Mesenchymal stem cell (in vitro differentiated cells and primary cell): ENCODE data around the gene FDX1.
A peak's percentile ranks its signal among the peaks of the same experiment; 100 is the strongest.

Source experiments
- DNase-seq: peaks from one replicate; pipeline ENCODE4 v3.0.0-alpha.2; 2013
- H2AFZ ChIP-seq: one replicate; pipeline ENCODE4 v1.6.1; 2013; ENCODE audit warnings: low read depth, mild to moderate bottlenecking, control low read depth, inconsistent platforms, low read length, moderate library complexity
- H2AK5ac ChIP-seq: 2 replicates; pipeline ENCODE4 v1.6.1; 2013; ENCODE audit warnings: low read length, moderate library complexity, mild to moderate bottlenecking, inconsistent platforms; ENCODE audit not compliant: severe bottlenecking
- H2BK120ac ChIP-seq: one replicate; pipeline ENCODE4 v1.6.1; 2013; ENCODE audit warnings: low read depth, mild to moderate bottlenecking, inconsistent platforms, low read length, moderate library complexity
- H2BK12ac ChIP-seq, 2 experiments: one replicate each; pipeline ENCODE4 v1.6.1; 2013; ENCODE audit warnings: inconsistent platforms in 2 of 2, low read length in 2 of 2, mild to moderate bottlenecking in 2 of 2, moderate library complexity in 2 of 2, control low read depth in 1 of 2
- H2BK15ac ChIP-seq: one replicate; pipeline ENCODE4 v1.6.1; 2013; ENCODE audit warnings: mild to moderate bottlenecking, low read depth, inconsistent platforms; ENCODE audit not compliant: poor library complexity, severe bottlenecking
- H2BK5ac ChIP-seq: 2 replicates; pipeline ENCODE4 v1.6.1; 2013; ENCODE audit warnings: low read depth, mild to moderate bottlenecking, low read length, control low read depth, inconsistent platforms; ENCODE audit not compliant: poor library complexity, severe bottlenecking
- H3K14ac ChIP-seq, 2 experiments: one replicate each; pipeline ENCODE4 v1.6.1; 2013; ENCODE audit warnings: inconsistent platforms in 2 of 2, low read length in 2 of 2, control low read depth in 1 of 2, mild to moderate bottlenecking in 1 of 2, moderate library complexity in 1 of 2
- H3K18ac ChIP-seq, 2 experiments: one replicate each; pipeline ENCODE4 v1.6.1; 2013; ENCODE audit warnings: inconsistent platforms in 2 of 2, low read length in 2 of 2, control low read depth in 1 of 2, low read depth in 1 of 2, mild to moderate bottlenecking in 1 of 2
- H3K23ac ChIP-seq, 2 experiments: one replicate each; pipeline ENCODE4 v1.6.1; 2013; ENCODE audit warnings: inconsistent platforms in 2 of 2, low read length in 2 of 2, mild to moderate bottlenecking in 2 of 2, moderate library complexity in 2 of 2, control low read depth in 1 of 2
- H3K27ac ChIP-seq: 2 replicates; pipeline ENCODE4 v1.5.1; 2013; ENCODE audit warnings: mild to moderate bottlenecking, moderate library complexity, low read length, control low read depth, inconsistent platforms; ENCODE audit not compliant: poor library complexity, severe bottlenecking
- H3K27me3 ChIP-seq, 2 experiments: 2 replicates each; pipeline versions ENCODE4 v1.6.1 to v1.7.0; 2013; ENCODE audit warnings: low read length in 2 of 2, mild to moderate bottlenecking in 2 of 2, moderate library complexity in 2 of 2, control low read depth in 1 of 2, inconsistent platforms in 1 of 2; ENCODE audit not compliant: control insufficient read depth in 1 of 2, insufficient read depth in 1 of 2
- H3K36me3 ChIP-seq, 2 experiments: 2 replicates each; pipeline versions ENCODE4 v1.6.1 to v1.7.0; 2013; ENCODE audit warnings: low read length in 2 of 2, control low read depth in 1 of 2, inconsistent platforms in 1 of 2, low read depth in 1 of 2, mild to moderate bottlenecking in 1 of 2; ENCODE audit not compliant: insufficient read depth in 2 of 2, control insufficient read depth in 1 of 2
- H3K4ac ChIP-seq, 2 experiments: one replicate each; pipeline ENCODE4 v1.6.1; 2013; ENCODE audit warnings: inconsistent platforms in 2 of 2, low read length in 2 of 2, mild to moderate bottlenecking in 2 of 2, moderate library complexity in 2 of 2, control low read depth in 1 of 2, low read depth in 1 of 2
- H3K4me1 ChIP-seq: 2 replicates; pipeline ENCODE4 v1.6.1; 2013; ENCODE audit warnings: low read depth, low read length, control low read depth; ENCODE audit not compliant: control insufficient read depth, insufficient read depth
- H3K4me2 ChIP-seq: 2 replicates; pipeline ENCODE4 v1.6.1; 2013; ENCODE audit warnings: low read length, mild to moderate bottlenecking, inconsistent platforms; ENCODE audit not compliant: poor library complexity, severe bottlenecking
- H3K4me3 ChIP-seq, 2 experiments: 2 replicates each; pipeline versions ENCODE4 v1.5.1 to v1.7.0; 2013; ENCODE audit warnings: low read length in 2 of 2, mild to moderate bottlenecking in 2 of 2, control low read depth in 1 of 2, low read depth in 1 of 2; ENCODE audit not compliant: insufficient read depth in 1 of 2
- H3K79me1 ChIP-seq: replicated peaks from 2 replicates; pipeline ENCODE4 v1.6.1; 2013; ENCODE audit warnings: mild to moderate bottlenecking, control low read depth, low read length, inconsistent platforms; ENCODE audit not compliant: poor library complexity, severe bottlenecking
- H3K9ac ChIP-seq: 2 replicates; pipeline ENCODE4 v1.7.0; 2013; ENCODE audit warnings: mild to moderate bottlenecking, low read length, moderate library complexity
- H3K9me3 ChIP-seq: 2 replicates; pipeline ENCODE4 v1.7.0; 2013; ENCODE audit warnings: mild to moderate bottlenecking, low read length; ENCODE audit not compliant: control insufficient read depth
- H4K8ac ChIP-seq: one replicate; pipeline ENCODE4 v1.6.1; 2013; ENCODE audit warnings: inconsistent platforms, mild to moderate bottlenecking, low read length, moderate library complexity
- H4K91ac ChIP-seq: one replicate; pipeline ENCODE4 v1.6.1; 2013; ENCODE audit warnings: mild to moderate bottlenecking, low read length, inconsistent platforms
- WGBS: methylation state at CpG from one replicate; pipeline ENCODE4 v1.1.7; 2013; ENCODE audit warnings: mixed read lengths; 5-methylcytosine and 5-hydroxymethylcytosine counted together

The FDX1 gene

DNA sequence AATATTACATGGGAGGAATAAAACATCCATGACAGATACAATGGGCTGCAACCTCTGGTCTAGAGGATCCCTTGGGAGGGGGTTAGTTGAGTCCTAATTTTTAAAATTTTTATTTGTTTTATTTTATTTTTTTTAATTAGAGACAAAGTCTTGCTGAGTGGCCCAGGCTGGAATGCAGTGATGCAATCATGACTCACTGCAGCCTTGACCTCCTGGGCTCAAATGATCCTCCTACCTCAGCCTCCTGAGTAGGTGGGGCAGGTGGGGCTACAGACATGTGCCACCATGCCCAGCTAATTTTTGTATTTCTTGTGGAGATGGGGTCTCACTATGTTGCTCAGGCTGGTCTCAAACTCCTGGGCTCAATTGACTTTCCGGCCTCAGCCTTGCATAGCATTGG, 43.1 kb downstream of the FDX1 start:
- peaks cover 2% of the 10 kb centered on the region for H3K4me1 ChIP-seq
- H3K4me3 ChIP-seq = no peak overlapping the region
- no peaks in the 10 kb centered on the region for H3K27me3 ChIP-seq
- H2BK120ac ChIP-seq = no peak overlapping the region
- H3K4me2 ChIP-seq = no peak overlapping the region
- no peak overlapping the region for H2AK5ac ChIP-seq
- no peaks in the 10 kb centered on the region for H3K36me3 ChIP-seq
- H3K27ac ChIP-seq = no peak overlapping the region
- no peaks in the 10 kb centered on the region for H3K9me3 ChIP-seq
- no peak overlapping the region for H2BK15ac ChIP-seq
- no peak overlapping the region for H3K18ac ChIP-seq
- DNase-seq = peak; percentile 29
- WGBS = 100% methylated on average over 1 of the region's 1 CpG
- H2BK12ac ChIP-seq = no peak overlapping the region
- no peak overlapping the region for H4K8ac ChIP-seq
- H3K14ac ChIP-seq = no peak overlapping the region
- H2BK5ac ChIP-seq = no peak overlapping the region
- no peak overlapping the region for H3K23ac ChIP-seq
- no peak overlapping the region for H3K4ac ChIP-seq
- no peak overlapping the region for H4K91ac ChIP-seq
- H3K9ac ChIP-seq = no peak overlapping the region
- H2AFZ ChIP-seq = no peak overlapping the region
- H3K79me1 ChIP-seq = no peaks in the 10 kb centered on the region

DNA sequence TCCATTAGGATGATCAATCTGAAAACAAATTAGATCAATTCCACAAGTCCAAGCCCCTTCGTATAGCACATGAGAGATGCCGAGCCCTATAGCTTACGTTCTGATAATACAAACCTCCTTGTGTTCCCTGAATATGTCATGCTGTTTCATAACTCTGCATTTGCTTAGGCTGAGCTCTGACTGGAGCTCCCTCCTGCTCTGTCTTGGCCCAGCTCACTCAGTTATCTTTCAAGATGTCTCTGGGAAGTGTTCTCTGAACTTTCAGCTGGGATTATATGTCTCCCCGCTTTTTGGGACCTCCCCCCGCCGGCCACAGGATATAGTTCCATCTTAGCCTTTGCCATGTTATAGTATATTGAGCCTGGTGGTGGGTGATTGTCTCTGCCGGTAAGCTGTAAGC, 44.0 kb downstream of the FDX1 start:
- Histone ChIP-seq H2AFZ (no peak overlapping the region), H3K27me3 (no peaks in the 10 kb centered on the region), H3K36me3 (no peaks in the 10 kb centered on the region), H3K18ac (no peak overlapping the region), H3K4me2 (no peak overlapping the region), H3K14ac (no peak overlapping the region), H3K4me1 (peaks cover 4% of the 10 kb centered on the region), H3K4me3 (no peak overlapping the region), H2BK15ac (no peak overlapping the region), H3K79me1 (no peaks in the 10 kb centered on the region), H4K8ac (no peak overlapping the region), H2BK120ac (no peak overlapping the region), H3K27ac (no peak overlapping the region), H3K9me3 (no peaks in the 10 kb centered on the region), H3K9ac (peak overlapping the region; percentile 19), H2AK5ac (no peak overlapping the region), H3K4ac (no peak overlapping the region), H3K23ac (no peak overlapping the region), H4K91ac (no peak overlapping the region), H2BK12ac (no peak overlapping the region), H2BK5ac (no peak overlapping the region)
- WGBS = 98% methylated on average over 7 of the region's 7 CpGs
- no peak for DNase-seq

DNA sequence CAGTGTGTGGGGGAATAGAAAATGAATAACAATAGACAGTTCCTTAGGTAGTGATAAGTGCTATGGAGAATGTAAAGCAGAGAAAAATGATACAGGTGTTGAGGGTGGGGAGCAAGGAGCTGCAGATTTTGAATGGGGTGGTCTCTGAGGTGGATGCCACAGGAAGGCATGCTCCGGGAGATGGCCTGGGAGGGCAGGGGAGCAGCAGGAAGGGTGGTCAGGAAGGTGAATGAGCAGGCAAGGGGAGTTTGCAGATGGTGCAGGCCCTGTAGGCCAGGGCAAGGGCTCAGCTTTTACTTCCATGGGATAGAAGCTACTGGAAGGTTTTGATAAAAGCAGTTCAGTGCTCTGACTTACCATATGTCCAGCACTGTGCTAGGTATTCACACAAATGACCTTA, 44.8 kb downstream of the FDX1 start:
- WGBS = 95% methylated on average over 1 of the region's 1 CpG
- no peaks in the 10 kb centered on the region for H3K9me3 ChIP-seq
- no peak overlapping the region for H3K27ac ChIP-seq
- no peak overlapping the region for H3K18ac ChIP-seq
- no peak overlapping the region for H3K4me2 ChIP-seq
- no peak overlapping the region for H3K4ac ChIP-seq
- H3K9ac ChIP-seq = no peak overlapping the region
- DNase-seq = no peak
- H3K4me1 ChIP-seq = peaks cover 4% of the 10 kb centered on the region
- H3K27me3 ChIP-seq = no peaks in the 10 kb centered on the region
- H3K79me1 ChIP-seq = no peaks in the 10 kb centered on the region
- H3K36me3 ChIP-seq = no peaks in the 10 kb centered on the region
- no peak overlapping the region for H2BK12ac ChIP-seq
- no peak overlapping the region for H2AK5ac ChIP-seq
- H3K14ac ChIP-seq = no peak overlapping the region
- no peak overlapping the region for H4K91ac ChIP-seq
- no peak overlapping the region for H3K4me3 ChIP-seq
- H2BK120ac ChIP-seq = no peak overlapping the region
- no peak overlapping the region for H2BK15ac ChIP-seq
- H2BK5ac ChIP-seq = no peak overlapping the region
- no peak overlapping the region for H3K23ac ChIP-seq
- H2AFZ ChIP-seq = no peak overlapping the region
- H4K8ac ChIP-seq = no peak overlapping the region

DNA sequence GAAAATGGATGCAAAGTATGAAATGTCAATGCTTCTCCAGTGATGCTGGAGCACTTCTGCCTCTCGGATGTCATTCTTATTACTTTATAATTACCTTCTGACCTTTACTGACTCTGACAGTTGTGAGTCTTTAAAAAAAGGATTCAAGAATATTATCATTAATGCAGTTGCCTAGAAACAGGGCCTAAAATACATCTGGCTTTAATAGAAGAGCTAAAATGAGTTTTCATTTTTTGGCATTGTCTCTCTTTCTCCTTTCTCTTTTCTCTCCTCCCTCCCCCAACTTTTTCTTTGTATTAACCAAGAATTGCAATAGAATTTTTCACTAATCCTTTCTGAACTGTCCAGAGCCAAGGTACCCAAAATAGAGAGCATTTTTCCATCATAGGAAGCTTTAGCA, 45.9 kb downstream of the FDX1 start:
- H2BK5ac ChIP-seq = no peak overlapping the region
- no peak overlapping the region for H3K4ac ChIP-seq
- no peak overlapping the region for H4K91ac ChIP-seq
- H2AFZ ChIP-seq = no peak overlapping the region
- no peak overlapping the region for H2BK12ac ChIP-seq
- H3K27me3 ChIP-seq = no peaks in the 10 kb centered on the region
- H3K9ac ChIP-seq = no peak overlapping the region
- H3K36me3 ChIP-seq = no peaks in the 10 kb centered on the region
- no peaks in the 10 kb centered on the region for H3K9me3 ChIP-seq
- no peak overlapping the region for H3K23ac ChIP-seq
- no peak overlapping the region for H2AK5ac ChIP-seq
- no peak overlapping the region for H4K8ac ChIP-seq
- H3K18ac ChIP-seq = no peak overlapping the region
- H3K4me2 ChIP-seq = no peak overlapping the region
- H3K4me3 ChIP-seq = no peak overlapping the region
- no peak overlapping the region for H3K27ac ChIP-seq
- peaks cover 4% of the 10 kb centered on the region for H3K4me1 ChIP-seq
- H3K14ac ChIP-seq = no peak overlapping the region
- H3K79me1 ChIP-seq = no peaks in the 10 kb centered on the region
- no peak for DNase-seq
- no peak overlapping the region for H2BK15ac ChIP-seq
- no peak overlapping the region for H2BK120ac ChIP-seq
- WGBS = no CpG with 5 or more reads among the region's 1 CpG
